HG03045 (cell line): Measurements from ENCODE around the gene TBCCD1.
"Not testable (repeated sequence)": the region's sequence is repeated elsewhere in the genome, so short reads cannot be mapped to it uniquely, and the experiment has no call there.

Experiments
- ATAC-seq: cut with Tn5 transposase; IDR thresholded peaks from one replicate; pipeline ENCODE4 v1.9.1; 2021; ENCODE audit warnings: mild to moderate bottlenecking, moderate library complexity; ENCODE audit not compliant: unreplicated experiment

Gene TBCCD1

DNA sequence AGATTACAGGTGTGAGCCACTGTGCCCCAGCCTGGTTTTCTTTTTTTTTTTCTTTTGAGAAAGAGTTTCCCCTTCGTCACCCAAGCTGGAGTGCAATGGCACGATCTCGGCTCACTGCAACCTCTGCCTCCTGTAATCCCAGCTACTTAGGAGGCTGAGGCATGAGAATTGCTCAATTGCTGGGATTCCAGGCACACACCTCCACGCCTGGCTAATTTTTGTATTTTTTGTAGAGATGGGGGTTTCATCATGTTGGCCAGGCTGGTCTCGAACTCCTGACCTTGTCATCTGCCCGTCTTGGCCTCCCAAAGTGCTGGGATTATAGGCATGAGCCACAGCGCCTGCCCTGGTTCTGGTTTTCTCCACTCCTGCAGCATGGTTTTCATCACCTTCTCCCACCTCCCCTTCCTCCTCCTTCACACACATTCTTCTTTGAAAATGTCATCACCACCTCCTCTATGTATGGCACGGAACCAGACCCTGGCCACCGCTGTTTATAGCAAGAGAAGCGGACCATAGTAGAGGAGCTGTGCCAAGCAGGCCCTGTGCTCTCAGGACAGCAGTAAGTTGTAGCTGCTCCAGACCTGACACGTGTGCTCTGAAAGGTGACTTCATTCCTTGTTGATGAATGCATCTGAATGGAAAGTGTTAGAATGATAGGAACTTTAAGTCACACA is 31.1 kb upstream of the TBCCD1 start:
- no peak for ATAC-seq

DNA sequence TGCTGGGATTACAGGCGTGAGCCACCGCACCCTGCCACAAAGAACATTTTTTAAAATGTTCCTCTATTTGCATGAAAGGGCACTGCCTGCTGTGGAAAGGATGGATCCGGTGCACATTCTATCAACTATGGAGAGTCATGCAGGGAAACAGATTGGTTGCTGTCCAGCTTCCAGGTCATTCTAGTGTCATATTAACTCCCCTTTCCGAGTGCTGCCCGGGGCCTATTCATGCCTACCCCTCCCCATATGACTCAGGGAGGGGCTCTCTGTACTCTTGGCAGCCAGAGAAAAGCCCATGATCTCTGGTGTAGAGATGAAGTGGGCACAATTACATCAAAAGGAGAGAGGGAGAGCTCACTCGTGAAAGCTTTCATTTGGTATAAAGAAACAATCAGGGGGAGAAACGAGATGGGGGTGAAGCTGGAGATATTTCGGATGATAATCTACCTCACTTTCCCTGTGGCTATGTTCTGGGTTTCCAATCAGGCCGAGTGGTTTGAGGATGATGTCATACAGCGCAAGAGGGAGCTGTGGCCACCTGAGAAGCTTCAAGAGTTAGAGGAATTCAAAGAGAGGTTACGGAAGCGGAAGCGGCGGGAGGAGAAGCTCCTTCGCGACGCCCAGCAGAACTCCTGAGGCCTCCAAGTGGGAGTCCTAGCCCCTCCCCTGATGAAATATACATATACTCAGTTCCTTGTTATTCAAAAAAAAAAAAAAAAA is 29.6 kb upstream of the TBCCD1 start:
- no peak for ATAC-seq

DNA sequence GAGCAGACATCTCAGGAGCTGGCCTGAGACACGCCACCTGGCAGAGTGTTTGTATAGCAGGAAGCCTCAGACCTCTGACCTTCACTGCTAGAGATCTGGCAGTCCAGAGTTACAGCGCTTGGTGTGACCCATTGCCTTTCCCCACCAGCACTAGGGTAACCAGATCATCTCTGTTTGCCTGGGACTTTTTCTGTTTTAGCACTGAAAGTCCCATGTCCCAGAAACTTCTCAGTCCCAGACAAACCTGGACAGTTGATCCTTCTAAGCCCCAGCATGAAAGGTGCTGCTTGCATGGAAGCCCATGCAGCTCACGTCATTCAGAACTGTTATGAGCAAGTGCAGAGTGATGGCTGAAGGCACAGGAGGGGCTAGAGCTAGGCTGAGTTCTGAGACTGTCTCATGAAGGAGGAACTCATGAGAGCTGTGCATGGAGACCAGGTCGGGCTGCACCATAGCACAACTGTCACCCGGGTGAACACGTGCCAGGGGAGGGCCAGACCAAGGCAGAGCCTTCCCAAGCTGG is 27.5 kb upstream of the TBCCD1 start:
- ATAC-seq: no peak

DNA sequence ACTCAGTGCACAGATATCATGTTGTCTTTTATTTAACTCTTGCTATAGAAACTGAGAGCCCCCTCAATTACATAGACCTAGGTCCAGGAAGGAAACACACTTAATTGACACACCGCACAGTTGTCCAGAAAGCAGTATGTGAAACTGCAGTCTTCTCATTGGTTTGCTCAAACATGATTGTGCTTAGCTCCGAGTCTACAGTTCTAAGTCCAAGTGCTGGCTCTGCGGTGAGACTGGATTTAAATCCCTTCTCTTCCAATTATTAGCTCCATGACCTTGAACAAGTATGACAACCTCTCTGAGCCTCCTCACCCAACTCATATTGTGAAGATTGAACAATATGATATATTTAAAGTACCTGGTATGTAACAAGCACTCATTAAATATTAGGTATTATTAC is 26.7 kb upstream of the TBCCD1 start:
- no peak for ATAC-seq

DNA sequence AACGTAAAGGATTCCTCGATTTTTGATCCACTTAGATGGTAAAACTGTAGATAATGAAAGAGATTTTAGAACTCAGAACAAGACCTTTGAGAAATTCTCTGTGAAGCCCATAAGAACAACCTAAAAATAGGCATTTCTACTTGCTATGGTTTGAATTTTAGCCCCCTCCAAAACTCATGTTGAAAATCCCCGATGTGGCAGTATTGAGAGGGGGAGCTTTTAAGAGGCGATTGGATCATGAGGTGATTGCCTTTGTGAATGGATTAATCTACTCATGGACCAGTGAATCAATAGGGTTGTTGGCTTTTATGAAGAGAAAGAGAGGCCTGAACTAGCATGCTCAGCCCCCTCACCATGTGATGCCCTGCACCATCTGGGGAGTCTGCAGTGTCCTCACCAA is 25.5 kb upstream of the TBCCD1 start:
- no peak for ATAC-seq

DNA sequence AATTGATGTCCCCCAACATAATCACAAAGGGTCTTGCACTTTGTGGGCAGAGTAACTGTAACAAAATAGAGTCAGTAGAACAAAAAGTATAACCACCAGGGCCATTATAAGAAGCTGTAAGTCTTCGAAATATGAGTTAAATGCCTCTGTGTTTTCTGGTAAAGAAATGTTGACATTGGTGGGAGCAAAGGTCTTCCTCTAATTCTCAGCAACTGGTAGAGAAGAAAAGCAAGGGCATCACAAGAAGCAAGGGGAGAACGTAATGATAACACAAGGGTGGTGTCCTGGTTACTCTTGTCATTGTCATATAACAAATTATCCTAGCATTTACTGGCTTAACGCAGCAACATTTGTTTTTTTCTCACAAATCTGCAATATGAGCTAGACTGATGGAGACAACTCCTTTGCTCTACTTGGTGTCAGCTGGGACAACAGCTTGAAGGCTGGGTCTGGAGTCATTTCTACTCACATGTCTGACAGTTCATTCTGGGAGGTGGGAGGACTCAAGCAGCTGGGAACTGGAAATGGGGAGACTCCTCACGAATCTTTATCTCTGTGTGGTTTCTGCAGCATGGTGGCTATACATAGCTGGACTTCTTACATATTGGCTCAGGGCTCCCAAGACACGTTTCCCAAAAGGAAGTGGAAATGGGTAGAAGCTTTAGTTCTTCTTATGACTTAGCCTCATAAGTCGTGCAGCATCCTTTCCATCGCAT is 23.6 kb upstream of the TBCCD1 start:
- ATAC-seq: no peak

DNA sequence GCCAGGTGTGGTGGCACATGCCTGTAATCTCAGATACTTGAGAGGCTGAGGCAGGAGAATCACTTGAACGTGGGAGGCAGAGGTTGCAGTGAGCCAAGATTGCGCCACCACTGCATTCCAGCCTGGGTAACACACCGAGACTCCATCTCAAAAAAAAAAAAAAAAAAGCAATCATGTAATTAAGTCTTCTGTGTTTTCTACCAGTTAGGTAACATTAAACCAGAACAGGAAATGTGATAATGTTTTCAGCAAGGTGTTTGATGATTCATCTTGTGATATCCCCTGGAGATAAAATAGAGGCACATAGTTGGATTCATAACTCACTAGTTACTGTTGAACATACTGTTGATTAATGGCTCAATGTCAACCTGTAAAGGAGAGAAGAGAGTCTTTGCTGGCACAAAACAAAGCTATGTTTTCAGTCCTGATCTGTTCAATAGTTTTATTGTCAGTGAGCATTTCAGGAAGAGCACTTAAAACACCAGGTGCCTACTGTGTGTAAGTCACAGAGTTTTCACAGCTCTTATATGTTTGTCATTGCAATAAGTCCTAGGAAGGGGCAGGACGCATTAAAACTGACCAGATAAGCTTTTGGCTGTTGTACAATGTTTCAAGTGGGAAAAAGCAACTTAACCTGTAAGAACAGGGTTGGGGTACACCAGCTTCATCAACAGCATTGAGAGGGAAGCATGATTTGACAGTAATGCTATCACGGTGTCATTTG is 22.9 kb upstream of the TBCCD1 start:
- ATAC-seq: no peak

DNA sequence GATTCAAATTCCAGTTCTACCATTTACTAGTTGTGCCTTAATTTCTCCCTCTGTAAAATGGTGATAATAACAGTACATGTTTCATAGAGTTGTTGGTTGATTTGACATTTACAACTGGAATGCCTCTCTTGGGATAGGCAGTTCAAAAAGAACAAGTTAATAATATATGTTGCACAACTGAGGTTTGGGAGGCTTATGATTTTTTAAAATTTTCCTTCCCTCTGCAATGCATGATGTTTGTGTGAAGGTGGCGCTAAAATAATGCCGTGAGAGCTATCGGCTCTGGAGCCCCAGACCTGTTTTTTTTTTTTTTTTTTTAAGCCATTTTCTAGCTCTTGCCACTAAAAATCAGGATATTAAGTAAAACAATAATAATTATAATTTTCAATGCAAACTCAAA is 22.0 kb upstream of the TBCCD1 start:
- no peak for ATAC-seq

DNA sequence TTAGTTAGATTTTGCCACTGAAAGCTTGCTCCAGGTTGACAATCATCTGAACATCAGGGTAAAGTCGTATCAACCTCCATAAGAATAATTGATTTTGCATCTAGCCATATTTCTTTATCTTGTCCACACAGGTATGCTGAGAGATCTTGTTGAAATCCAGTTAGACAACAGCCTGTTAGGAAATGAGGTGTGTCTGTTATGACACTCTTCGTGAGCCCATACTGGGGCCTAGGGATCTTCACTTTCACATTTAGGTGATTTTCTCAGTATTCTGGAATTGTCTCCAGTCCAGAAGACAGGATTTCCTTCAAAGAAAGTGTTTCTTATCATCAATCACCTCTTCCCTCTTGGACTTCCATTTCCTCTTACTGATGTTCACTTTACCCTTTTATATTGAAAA is 21.5 kb upstream of the TBCCD1 start:
- ATAC-seq: no peak

DNA sequence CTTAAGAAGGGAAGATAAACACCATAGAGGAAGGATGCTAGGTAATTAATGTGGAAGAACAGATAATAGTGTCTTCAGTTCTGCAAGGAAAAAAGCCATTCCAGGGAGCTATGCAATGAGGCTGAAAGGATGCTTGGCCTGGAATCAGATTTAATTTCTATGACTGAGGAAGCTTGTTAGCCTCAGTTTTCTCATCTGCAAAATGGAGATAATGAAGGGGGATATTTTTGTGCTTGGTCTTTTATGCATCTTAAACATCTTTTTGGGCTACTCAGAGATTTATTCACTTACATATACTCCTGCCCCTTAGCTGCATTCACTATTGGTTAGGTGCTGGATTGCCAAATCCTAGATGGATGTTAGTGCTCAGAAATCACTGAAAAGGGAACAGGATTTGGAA is 20.0 kb upstream of the TBCCD1 start:
- no peak for ATAC-seq

DNA sequence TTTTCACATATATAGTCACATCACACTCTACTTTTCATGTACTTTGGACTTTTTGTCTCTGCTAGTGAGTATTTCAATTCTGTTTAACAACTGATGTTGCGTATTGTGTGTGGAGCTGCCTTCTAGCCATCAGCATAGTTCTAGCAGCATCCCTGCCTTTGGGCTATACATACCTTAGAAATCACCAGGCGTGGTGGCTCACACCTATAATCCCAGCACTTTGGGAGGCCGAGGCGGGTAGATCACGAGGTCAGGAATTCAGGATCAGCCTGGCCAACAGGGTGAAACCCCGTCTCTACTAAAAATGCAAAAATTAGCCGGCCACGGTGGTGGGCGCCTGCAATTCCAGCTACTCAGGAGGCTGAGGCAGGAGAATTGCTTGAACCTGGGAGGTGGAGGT is 19.1 kb upstream of the TBCCD1 start:
- ATAC-seq: not testable (repeated sequence)

DNA sequence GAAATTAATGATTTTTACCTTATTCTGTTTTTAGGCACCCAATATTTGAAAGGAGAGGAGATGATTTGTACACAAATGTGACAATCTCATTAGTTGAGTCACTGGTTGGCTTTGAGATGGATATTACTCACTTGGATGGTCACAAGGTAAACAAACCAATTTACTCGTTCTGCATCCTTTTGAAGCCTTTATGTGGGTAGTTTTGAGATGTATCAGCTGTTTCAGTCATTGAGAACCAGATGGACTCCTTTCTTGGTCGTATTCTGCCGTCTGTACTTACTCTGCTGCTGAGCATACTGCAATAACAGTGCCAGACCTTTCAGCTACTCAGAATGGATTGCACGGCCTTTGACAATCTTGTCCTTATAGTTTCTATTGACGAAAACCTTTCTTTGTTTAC is 16.7 kb upstream of the TBCCD1 start:
- ATAC-seq: no peak

DNA sequence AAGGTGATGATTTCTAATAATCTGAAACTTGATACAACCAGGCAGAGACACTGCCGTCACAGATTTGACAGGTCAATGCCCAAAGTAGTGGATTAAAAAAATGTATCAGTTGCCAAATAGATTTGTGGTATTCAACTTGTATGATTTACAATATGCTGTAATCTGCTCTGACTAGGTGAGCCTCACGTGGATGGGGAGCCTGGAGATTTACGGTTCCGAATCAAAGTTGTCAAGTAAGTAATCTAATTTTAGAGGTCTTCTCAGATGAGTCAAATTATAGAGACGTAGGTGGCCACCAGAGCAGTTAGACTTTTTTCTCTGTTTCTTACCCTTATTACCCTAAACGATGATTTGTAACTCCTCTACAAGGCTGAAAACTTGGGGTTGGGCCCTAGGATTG is 15.4 kb upstream of the TBCCD1 start:
- no peak for ATAC-seq

DNA sequence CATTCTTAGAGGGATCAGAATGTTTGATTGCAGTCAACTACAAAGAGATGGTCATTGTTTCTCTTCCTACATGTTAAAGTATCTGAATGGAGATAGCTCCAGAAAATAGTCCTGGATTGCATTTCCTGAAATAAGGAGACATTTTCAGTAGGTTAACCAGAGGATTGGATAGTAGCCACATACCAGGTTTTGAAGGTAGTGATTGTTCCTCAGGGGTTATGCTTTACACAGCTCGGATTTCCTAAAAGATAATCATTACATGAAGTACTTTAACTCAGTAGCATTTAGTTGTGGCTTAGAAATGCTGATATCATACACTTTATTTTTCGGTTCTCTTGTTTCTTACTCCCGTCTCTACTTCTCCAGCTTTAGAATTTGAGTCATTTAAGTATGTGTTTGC is 13.6 kb upstream of the TBCCD1 start:
- ATAC-seq: no peak

DNA sequence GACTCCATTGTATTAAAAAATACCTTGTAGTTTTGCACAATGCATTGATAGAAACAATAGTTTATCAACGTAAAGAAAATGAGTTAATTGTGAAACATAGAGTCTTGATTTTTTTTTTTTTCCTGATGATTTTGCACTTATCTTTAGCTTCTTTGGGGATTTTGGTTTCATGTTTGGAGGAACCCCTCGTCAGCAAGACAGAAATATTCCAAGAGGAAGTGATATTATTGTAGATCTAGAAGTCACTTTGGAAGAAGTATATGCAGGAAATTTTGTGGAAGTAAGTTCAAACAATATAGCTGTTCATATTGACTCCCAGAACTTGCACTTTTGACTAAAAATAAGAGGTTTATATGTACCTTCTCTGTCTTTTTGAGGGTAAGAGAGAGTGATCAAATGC is 10.4 kb upstream of the TBCCD1 start:
- ATAC-seq: no peak

DNA sequence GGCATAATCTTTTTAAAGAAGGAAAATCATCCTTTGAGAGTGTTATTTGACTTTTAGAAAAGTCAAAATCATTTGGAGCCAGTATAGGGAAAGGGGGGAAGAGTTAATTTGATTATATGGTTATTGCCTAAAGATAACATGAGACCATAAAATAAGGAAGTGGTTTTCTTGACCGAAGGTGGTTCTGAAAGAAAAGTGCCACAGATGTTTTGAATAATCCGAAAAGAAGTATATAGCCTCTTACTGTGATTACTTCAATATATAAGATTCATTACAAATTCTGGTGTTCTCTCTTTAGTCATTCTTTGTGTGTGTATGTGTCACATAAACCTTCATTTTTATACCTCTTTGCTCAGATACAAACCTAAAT is 4.5 kb upstream of the TBCCD1 start:
- no peak for ATAC-seq

DNA sequence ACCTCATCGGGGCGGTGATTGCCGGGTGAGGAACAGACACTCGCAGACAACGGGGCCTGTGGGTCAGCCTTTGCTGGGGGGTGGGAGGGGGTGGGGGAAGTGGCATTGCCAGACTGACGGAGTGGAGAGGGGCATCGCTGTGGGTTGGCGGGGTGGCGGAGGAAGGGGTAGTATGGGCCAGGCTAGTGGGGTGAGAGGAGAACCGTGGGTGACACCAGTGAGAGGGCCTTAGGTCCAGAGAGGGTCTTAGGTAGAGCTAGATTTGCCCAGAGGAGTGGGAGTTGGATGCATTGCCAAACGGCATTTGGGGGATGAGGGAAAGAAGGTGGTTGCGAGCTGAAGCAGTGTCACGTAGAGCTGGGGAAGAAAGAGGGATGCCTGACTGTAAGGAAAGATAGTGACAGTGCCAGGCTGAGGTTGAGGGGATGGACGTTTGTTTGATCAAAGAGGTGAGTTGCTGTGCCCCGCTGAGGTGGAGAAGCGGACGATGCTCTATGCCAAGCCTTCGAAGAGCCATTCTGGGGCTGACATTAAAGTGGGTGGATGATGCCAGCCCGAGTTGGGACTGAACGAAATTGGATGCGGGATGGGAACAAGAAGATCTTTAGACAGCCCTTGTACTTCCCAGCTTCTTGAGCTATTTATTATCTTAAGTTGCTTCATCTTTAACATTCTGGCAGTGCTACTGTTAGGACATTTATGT is 4.0 kb upstream of the TBCCD1 start:
- no peak for ATAC-seq

DNA sequence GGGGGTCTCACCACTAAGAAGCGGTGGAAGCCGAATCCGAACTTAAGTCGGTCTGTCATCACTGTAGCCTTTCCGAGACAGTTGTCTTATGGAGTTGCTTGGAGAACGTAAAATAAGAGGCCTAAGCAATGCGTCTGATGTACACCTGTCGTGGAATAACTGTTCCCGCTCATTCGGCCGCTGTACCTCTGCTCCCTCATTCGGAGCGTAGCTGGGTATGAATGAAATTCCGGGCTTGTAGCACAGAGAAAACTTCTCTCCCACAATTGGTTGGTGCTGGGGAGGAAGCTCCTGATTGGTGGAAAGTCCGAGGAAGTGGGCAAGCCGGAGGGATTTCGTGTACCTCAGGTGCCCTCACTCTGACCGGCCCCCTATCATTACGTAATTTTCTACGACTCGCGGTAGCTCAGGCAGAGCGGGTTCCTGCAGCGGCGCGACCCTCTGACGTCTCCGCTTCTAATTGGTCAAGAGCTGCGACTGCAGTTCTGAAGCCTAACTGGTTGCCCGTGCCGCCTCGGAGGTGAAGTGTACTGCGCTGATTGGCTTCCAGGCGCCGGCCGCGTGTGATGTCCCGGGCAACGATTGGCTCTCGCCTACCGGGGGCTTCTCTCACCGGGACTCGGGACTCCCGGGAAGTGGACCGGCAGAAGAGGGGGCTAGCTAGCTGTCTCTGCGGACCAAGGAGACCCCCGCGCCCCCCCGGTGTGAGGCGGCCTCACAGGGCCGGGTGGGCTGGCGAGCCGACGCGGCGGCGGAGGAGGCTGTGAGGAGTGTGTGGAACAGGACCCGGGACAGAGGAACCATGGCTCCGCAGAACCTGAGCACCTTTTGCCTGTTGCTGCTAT is 3.2 kb upstream of the TBCCD1 start, which contains the start of gene DNAJB11:
TSS of gene DNAJB11 (plus strand) at position 625 of the 845 bp plus-strand sequence. CDS start at position 803, 178 bp downstream.
- peak; percentile 83 for ATAC-seq

DNA sequence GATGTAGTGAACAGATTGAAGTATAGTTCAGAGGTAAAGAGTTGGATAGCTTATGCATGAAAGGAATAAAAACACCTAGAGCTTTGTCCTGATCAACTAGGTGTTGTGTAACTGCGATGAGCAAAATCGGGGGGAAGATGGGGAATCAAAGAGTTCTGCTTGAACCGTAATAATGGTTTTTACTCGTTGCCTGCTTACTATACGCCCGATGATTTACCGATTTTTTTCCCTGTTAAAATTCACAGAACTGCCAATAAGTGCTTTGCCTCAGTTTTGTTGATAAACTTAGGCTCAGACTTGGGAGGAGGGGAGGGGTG is 2.6 kb upstream of the TBCCD1 start:
- ATAC-seq: no peak

DNA sequence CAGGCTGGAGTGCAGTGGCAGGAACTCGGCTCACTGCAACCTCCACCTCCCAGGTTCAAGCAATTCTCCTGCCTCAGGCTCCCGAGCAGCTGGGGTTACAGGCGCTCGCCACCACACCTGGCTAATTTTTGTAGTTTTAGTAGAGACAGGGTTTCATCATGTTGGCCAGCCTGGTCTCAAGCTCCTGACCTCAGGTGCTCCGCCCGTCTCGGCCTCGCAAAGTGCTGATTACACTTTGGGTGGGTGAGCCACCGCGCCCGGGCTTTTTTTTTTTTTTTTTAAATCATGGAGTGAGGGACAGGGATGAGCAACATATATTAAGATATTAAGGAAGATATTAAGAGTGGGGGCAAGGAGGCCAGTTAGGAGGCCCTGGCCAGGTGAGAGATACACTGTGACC is 2.2 kb upstream of the TBCCD1 start:
- ATAC-seq: not testable (repeated sequence)
